BE2C (cell line): ENCODE data around the gene DOCK1.
"Not testable (repeated sequence)": the region's sequence is repeated elsewhere in the genome, so short reads cannot be mapped to it uniquely, and the experiment has no call there.

Source experiments
- DNase-seq: peaks from one replicate; pipeline ENCODE4 v3.0.0-alpha.2; 2020
- H3K27me3 ChIP-seq: fragments of 250-450 bp; sonication (Bioruptor Pico); 2 replicates; pipeline ENCODE4 v1.5.1; 2020; ENCODE audit warnings: mild to moderate bottlenecking
- H3K36me3 ChIP-seq: fragments of 250-450 bp; sonication (Bioruptor Pico); 2 replicates; pipeline ENCODE4 v1.5.1; 2020; ENCODE audit warnings: mild to moderate bottlenecking
- H3K4me1 ChIP-seq: fragments of 250-450 bp; sonication (Bioruptor Pico); 2 replicates; pipeline ENCODE4 v1.5.1; 2020
- H3K4me3 ChIP-seq: 2 replicates; pipeline ENCODE4 v1.5.1; 2011; ENCODE audit warnings: low read depth, low read length
- H3K9me3 ChIP-seq: fragments of 250-450 bp; sonication (Bioruptor Pico); 2 replicates; pipeline ENCODE4 v1.5.1; 2020
- CTCF ChIP-seq: IDR thresholded peaks from 2 replicates; pipeline ENCODE4 v1.5.1; 2012; ENCODE audit warnings: mild to moderate bottlenecking, low read depth, low read length

The DOCK1 gene

GRCh38 chr10:126910798-126911197, 5.6 kb downstream of the DOCK1 start:
- Histone ChIP-seq H3K27me3 (no peaks in the 10 kb centered on the region), H3K4me1 (no peaks in the 10 kb centered on the region), H3K36me3 (no peaks in the 10 kb centered on the region), H3K9me3 (no peaks in the 10 kb centered on the region), H3K4me3 (no peak overlapping the region)
- DNase-seq: no peak
- no peak for TF ChIP-seq CTCF

GRCh38 chr10:126911301-126911700, 6.1 kb downstream of the DOCK1 start:
- no peaks in the 10 kb centered on the region for H3K36me3 ChIP-seq
- no peaks in the 10 kb centered on the region for H3K9me3 ChIP-seq
- no peaks in the 10 kb centered on the region for H3K4me1 ChIP-seq
- TF ChIP-seq CTCF: no peak
- H3K4me3 ChIP-seq: no peak overlapping the region
- DNase-seq: no peak
- H3K27me3 ChIP-seq: no peaks in the 10 kb centered on the region

GRCh38 chr10:126913316-126913715, 8.1 kb downstream of the DOCK1 start:
- DNase-seq: no peak
- Histone ChIP-seq H3K36me3 (no peaks in the 10 kb centered on the region), H3K9me3 (no peaks in the 10 kb centered on the region), H3K27me3 (no peaks in the 10 kb centered on the region), H3K4me3 (no peak overlapping the region), H3K4me1 (no peaks in the 10 kb centered on the region)
- no peak; the same call in 1 of the 2 replicates for TF ChIP-seq CTCF

- DNase-seq: no peak
- H3K36me3 ChIP-seq: no peaks in the 10 kb centered on the region
- H3K9me3 ChIP-seq: no peaks in the 10 kb centered on the region
- no peaks in the 10 kb centered on the region for H3K4me1 ChIP-seq
- H3K4me3 ChIP-seq: no peak overlapping the region
- TF ChIP-seq CTCF: no peak
- H3K27me3 ChIP-seq: no peaks in the 10 kb centered on the region
These were observed 9.3 kb downstream of the DOCK1 start for GRCh38 chr10:126914561-126914960.

- not testable (repeated sequence) for H3K4me1 ChIP-seq, H3K4me3 ChIP-seq, DNase-seq, H3K36me3 ChIP-seq, H3K27me3 ChIP-seq, H3K9me3 ChIP-seq
These were observed 11.7 kb downstream of the DOCK1 start for GRCh38 chr10:126916952-126917351.

- no peaks in the 10 kb centered on the region for H3K4me1 ChIP-seq
- no peaks in the 10 kb centered on the region for H3K36me3 ChIP-seq
- H3K4me3 ChIP-seq: no peak overlapping the region
- H3K9me3 ChIP-seq: no peaks in the 10 kb centered on the region
- no peaks in the 10 kb centered on the region for H3K27me3 ChIP-seq
- DNase-seq: no peak
- TF ChIP-seq CTCF: no peak
These were observed 12.1 kb downstream of the DOCK1 start for GRCh38 chr10:126917375-126917774.
